B cell (primary cell): ENCODE results near the gene TYW1B. TPM values are rescaled to one million over a fixed set of nuclear protein-coding genes. Genes with fewer than 3 reads are reported as not detected.
"Not testable (repeated sequence)": the region's sequence is repeated elsewhere in the genome, so short reads cannot be mapped to it uniquely, and the experiment has no call there.

Experiments
- ATAC-seq: fragments of 200-7000 bp; cut with Tn5 transposase; one replicate; pipeline ENCODE4 v1.10.0; 2021; ENCODE audit warnings: low read depth, mild to moderate bottlenecking, moderate number of reproducible peaks, moderate library complexity
- CTCF ChIA-PET: fragments of 350-600 bp; sonication (Branson Sonifier 250); formaldehyde crosslinking; loops from one replicate; lab custom pipeline; 2021; ENCODE audit warnings: antibody characterized with exemption, inconsistent platforms; lab: Charles Lee
- POLR2A ChIA-PET: fragments of 350-600 bp; sonication (Branson Sonifier 250); formaldehyde crosslinking; loops from one replicate; lab custom pipeline; 2021; ENCODE audit warnings: antibody characterized with exemption; lab: Charles Lee
- DNase-seq: peaks from one replicate; pipeline ENCODE4 v3.0.0; 2013
- H2AFZ ChIP-seq: 2 replicates; pipeline ENCODE4 v1.6.1; 2012; ENCODE audit warnings: mild to moderate bottlenecking, low read depth, low read length; ENCODE audit not compliant: insufficient read depth, poor library complexity, severe bottlenecking
- H3K27ac ChIP-seq, 2 donors: 1 replicate in 1 of 2; 2 replicates in 1 of 2; pipeline ENCODE4 v1.5.1; 2012 to 2013; ENCODE audit warnings: low read length in 2 of 2, mild to moderate bottlenecking in 2 of 2, moderate library complexity in 1 of 2
- H3K27me3 ChIP-seq, 4 experiments: fragments of 200-600 bp in 1 of 4; sonication (generic) in 1 of 4; replicated peaks in 1 of 4; 1 replicate in 2 of 4; 2 replicates in 2 of 4; pipeline versions ENCODE4 v1.6.1 to v1.7.0; 2013 to 2016; ENCODE audit warnings: low read length in 3 of 4, mild to moderate bottlenecking in 2 of 4, mixed read lengths in 1 of 4, moderate library complexity in 1 of 4; ENCODE audit not compliant: insufficient read depth in 4 of 4, control insufficient read depth in 3 of 4; ENCODE audit errors: control extremely low read depth in 1 of 4
- H3K36me3 ChIP-seq, 2 experiments: replicated peaks in 1 of 2; 1 replicate in 1 of 2; 2 replicates in 1 of 2; pipeline versions ENCODE4 v1.6.1 to v1.7.1; 2013; ENCODE audit warnings: low read length in 1 of 2; ENCODE audit not compliant: insufficient read depth in 2 of 2, control insufficient read depth in 1 of 2; ENCODE audit errors: control extremely low read depth in 1 of 2, extremely low read depth in 1 of 2
- H3K4me1 ChIP-seq, 2 donors: fragments of 200-600 bp in 1 of 2; sonication (generic) in 1 of 2; 1 replicate in 1 of 2; 2 replicates in 1 of 2; pipeline versions ENCODE4 v1.5.1 to v1.6.1; 2013 to 2017; ENCODE audit warnings: low read length in 2 of 2; ENCODE audit not compliant: control insufficient read depth in 2 of 2, insufficient read depth in 2 of 2
- H3K4me2 ChIP-seq: replicated peaks from 2 replicates; pipeline ENCODE3; 2012; ENCODE audit warnings: mild to moderate bottlenecking, low read depth, low read length; ENCODE audit not compliant: poor library complexity, severe bottlenecking
- H3K4me3 ChIP-seq, 5 experiments: fragments of 200-600 bp in 1 of 5; sonication (generic) in 1 of 5; 1 replicate in 3 of 5; 2 replicates in 2 of 5; pipeline versions ENCODE4 v1.5.1 to v1.7.0; 2011 to 2016; ENCODE audit warnings: low read length in 4 of 5, mild to moderate bottlenecking in 4 of 5, low read depth in 2 of 5, control low read depth in 1 of 5, moderate library complexity in 1 of 5; ENCODE audit not compliant: insufficient read depth in 1 of 5; ENCODE audit errors: control extremely low read depth in 1 of 5, extremely low read depth in 1 of 5
- H3K79me2 ChIP-seq: fragments of 200-600 bp; sonication (generic); one replicate; pipeline ENCODE4 v1.6.0; 2016; ENCODE audit warnings: low read length; ENCODE audit not compliant: control insufficient read depth, insufficient read depth
- H3K9ac ChIP-seq: fragments of 200-600 bp; sonication (generic); 2 replicates; pipeline ENCODE4 v1.6.1; 2017; ENCODE audit warnings: mild to moderate bottlenecking, low read length, moderate library complexity
- H3K9me3 ChIP-seq, 3 donors: one replicate each; pipeline versions ENCODE4 v1.6.1 to v1.7.1; 2013; ENCODE audit warnings: low read length in 2 of 3; ENCODE audit not compliant: control insufficient read depth in 2 of 3, insufficient read depth in 1 of 3; ENCODE audit errors: control extremely low read depth in 1 of 3
- H4K20me1 ChIP-seq: 2 replicates; pipeline ENCODE4 v1.6.0; 2012; ENCODE audit warnings: mild to moderate bottlenecking, low read length; ENCODE audit not compliant: insufficient read depth, control insufficient read depth, poor library complexity, severe bottlenecking
- H3K27ac Mint-ChIP-seq: one replicate; pipeline ENCODE4 v1.8.0; 2021; ENCODE audit warnings: mixed read lengths
- H3K27me3 Mint-ChIP-seq: one replicate; pipeline ENCODE4 v1.8.0; 2021; ENCODE audit warnings: mixed read lengths
- H3K4me1 Mint-ChIP-seq: one replicate; pipeline ENCODE4 v1.8.0; 2021; ENCODE audit warnings: mixed read lengths
- H3K4me3 Mint-ChIP-seq: one replicate; pipeline ENCODE4 v1.8.0; 2021; ENCODE audit warnings: mixed read lengths
- H3K9me3 Mint-ChIP-seq: one replicate; pipeline ENCODE4 v1.8.0; 2022; ENCODE audit warnings: mixed read lengths; ENCODE audit not compliant: insufficient read depth
- WGBS: methylation state at CpG from one replicate; pipeline ENCODE4 v1.1.5; 2013; ENCODE audit warnings: missing lambda C conversion rate; ENCODE audit not compliant: insufficient coverage; 5-methylcytosine and 5-hydroxymethylcytosine counted together
- intact Hi-C: fragments of 100-400 bp; cut with micrococcal nuclease; formaldehyde crosslinking; loops from one replicate; pipeline ENCODE4 v1.10.0; 2022
- polyA plus RNA-seq: library from polyadenylated mRNA; depleted of rRNA; stranded (reverse); fragments of >200 nt; gene quantifications from 2 replicates; pipeline ENCODE4 v1.2.3, GENCODE V29; 2012
- total RNA-seq, 2 donors: library from RNA; stranded (reverse); fragments of 120-200 nt in 1 of 2; gene quantifications; 1 replicate in 1 of 2; 2 replicates in 1 of 2; pipeline versions ENCODE4 v1.2.3 to v1.2.4, GENCODE V29; 2013 to 2022

The TYW1B gene
- total and polyA plus RNA-seq, 2 donors (not counting 1 experiment from before 2014, with no cell fraction given) = 4.4 to 9.4 TPM

DNA sequence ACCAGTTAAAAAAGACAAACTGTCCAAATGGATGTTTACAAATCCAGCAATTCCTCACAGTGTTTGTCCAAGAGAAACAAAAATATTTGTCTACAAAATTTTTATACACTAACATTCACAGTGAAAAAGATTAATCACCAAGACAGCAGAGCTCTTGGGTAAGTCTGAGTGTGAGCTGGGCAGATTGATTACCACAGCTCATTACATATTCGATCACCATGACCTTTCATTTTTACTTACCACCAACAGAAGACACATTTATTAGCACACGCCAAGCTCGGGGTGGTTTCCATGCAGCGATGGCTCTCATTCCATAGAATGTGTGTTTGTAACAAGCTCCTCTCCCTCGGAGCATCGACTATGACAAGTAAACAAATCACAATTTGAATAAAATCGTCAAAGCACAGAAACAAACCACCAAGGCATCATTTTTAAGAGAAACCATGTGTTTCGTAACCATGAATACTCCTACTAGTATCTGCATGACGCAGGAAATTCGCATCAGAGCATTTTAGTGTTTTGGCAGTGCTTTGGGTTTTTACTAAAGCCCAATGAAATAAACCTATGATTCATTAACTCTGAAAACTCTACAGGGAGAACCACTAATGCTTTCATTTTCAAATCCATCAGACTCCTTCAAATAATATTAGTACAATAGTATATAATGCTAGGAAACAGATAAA lies 83.6 kb downstream of the TYW1B start:
- 87% methylated on average over 6 of the region's 10 CpGs for WGBS
- H3K36me3 ChIP-seq, intact Hi-C loops, ATAC-seq, H3K27ac Mint-ChIP-seq, H3K79me2 ChIP-seq, H3K4me3 Mint-ChIP-seq, H3K4me1 ChIP-seq, H3K9me3 Mint-ChIP-seq, H3K27me3 ChIP-seq, H3K9me3 ChIP-seq, CTCF ChIA-PET, H3K27me3 Mint-ChIP-seq, H3K9ac ChIP-seq, DNase-seq, H2AFZ ChIP-seq, POLR2A ChIA-PET, H3K4me3 ChIP-seq, H3K4me1 Mint-ChIP-seq, H4K20me1 ChIP-seq, H3K4me2 ChIP-seq, H3K27ac ChIP-seq: not testable (repeated sequence)

GRCh38 chr7:72743801-72744200 lies 84.2 kb downstream of the TYW1B start:
- H3K9me3 Mint-ChIP-seq, intact Hi-C loops, H2AFZ ChIP-seq, H3K36me3 ChIP-seq, H3K4me3 Mint-ChIP-seq, H3K27ac ChIP-seq, H3K9ac ChIP-seq, H3K79me2 ChIP-seq, H3K9me3 ChIP-seq, H3K4me1 ChIP-seq, POLR2A ChIA-PET, H3K4me1 Mint-ChIP-seq, H3K27me3 Mint-ChIP-seq, H3K27ac Mint-ChIP-seq, H3K4me2 ChIP-seq, ATAC-seq, H3K27me3 ChIP-seq, H4K20me1 ChIP-seq, H3K4me3 ChIP-seq, CTCF ChIA-PET, DNase-seq: not testable (repeated sequence)
- WGBS = no CpG with 5 or more reads among the region's 2 CpGs

GRCh38 chr7:72739716-72740115 lies 88.3 kb downstream of the TYW1B start:
- H3K4me1 Mint-ChIP-seq, H3K4me1 ChIP-seq, H3K79me2 ChIP-seq, H3K27ac ChIP-seq, H3K4me2 ChIP-seq, H2AFZ ChIP-seq, H3K36me3 ChIP-seq, H3K27me3 ChIP-seq, POLR2A ChIA-PET, H3K4me3 Mint-ChIP-seq, ATAC-seq, H3K4me3 ChIP-seq, H4K20me1 ChIP-seq, H3K9ac ChIP-seq, H3K27me3 Mint-ChIP-seq, DNase-seq, CTCF ChIA-PET, H3K27ac Mint-ChIP-seq, intact Hi-C loops: not testable (repeated sequence)
- WGBS = no CpG with 5 or more reads among the region's 11 CpGs
- peaks cover 13% of the 10 kb centered on the region for H3K9me3 Mint-ChIP-seq
- H3K9me3 ChIP-seq = peaks cover 0 to 22% (median 15%) of the 10 kb centered on the region in 3 donors

DNA sequence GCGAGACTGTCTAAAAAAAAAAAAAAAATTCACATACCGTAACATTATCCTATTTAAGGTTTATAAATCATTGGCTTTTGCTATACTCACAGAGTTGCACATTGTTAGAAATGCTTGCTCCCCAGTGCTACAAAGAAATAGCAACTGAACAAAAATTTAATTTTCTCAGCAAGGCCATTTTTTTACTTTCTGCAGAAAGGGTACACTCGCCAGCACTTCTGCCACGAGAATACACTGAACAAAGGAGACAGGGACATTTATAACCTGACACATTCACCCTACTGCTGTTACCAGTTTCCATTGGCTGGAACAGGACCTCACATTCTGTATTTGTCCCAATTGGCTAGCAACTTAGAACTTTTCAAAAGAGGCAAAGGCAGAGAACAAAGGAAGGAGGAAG lies 92.1 kb downstream of the TYW1B start:
- H3K79me2 ChIP-seq, H3K4me2 ChIP-seq, H3K27ac Mint-ChIP-seq, intact Hi-C loops, POLR2A ChIA-PET, H3K4me1 Mint-ChIP-seq, H3K9ac ChIP-seq, H3K36me3 ChIP-seq, CTCF ChIA-PET, H3K27me3 ChIP-seq, ATAC-seq, H3K4me1 ChIP-seq, H3K27me3 Mint-ChIP-seq, H3K4me3 Mint-ChIP-seq, H3K27ac ChIP-seq, H4K20me1 ChIP-seq, H2AFZ ChIP-seq, H3K4me3 ChIP-seq, DNase-seq: not testable (repeated sequence)
- 100% methylated on average over 1 of the region's 4 CpGs for WGBS
- H3K9me3 Mint-ChIP-seq = peaks cover 12% of the 10 kb centered on the region
- H3K9me3 ChIP-seq = peaks cover 0 to 32% (median 19%) of the 10 kb centered on the region in 3 donors
